GM12878 (cell line): ENCODE data around the gene STK35. TPM values are rescaled to one million over a fixed set of nuclear protein-coding genes. Genes with fewer than 3 reads are reported as not detected.

Experiments used
- ATAC-seq: fragments of 200-7000 bp; cut with Tn5 transposase; 3 replicates; pipeline ENCODE4 v1.9.1; 2020; ENCODE audit warnings: mild to moderate bottlenecking, moderate library complexity
- BruUV-seq: library from RNA; stranded (reverse); fragments of 400-500 nt; replicated peaks from 2 replicates; lab custom pipeline; 2021; lab: Mats Ljungman, UMichigan
- CTCF ChIA-PET: fragments of 300-600 bp; sonication (Branson Sonifier 250); formaldehyde crosslinking; extraction: SDS; loops from one replicate; lab custom pipeline; 2021; ENCODE audit warnings: inconsistent platforms; lab: Yijun Ruan, JAX
- POLR2A ChIA-PET: fragments of 350-600 bp; formaldehyde crosslinking; extraction: SDS; loops from one replicate; lab custom pipeline; 2021; ENCODE audit warnings: inconsistent platforms; lab: Charles Lee
- RAD21 ChIA-PET: fragments of 300-600 bp; sonication (Branson Sonifier 250); formaldehyde crosslinking; loops from one replicate; lab custom pipeline; 2023; ENCODE audit warnings: antibody characterized with exemption; ENCODE audit not compliant: unreplicated experiment; lab: Charles Lee
- SMC1A ChIA-PET: fragments of 300-600 bp; sonication (Branson Sonifier 250); formaldehyde crosslinking; loops from one replicate; lab custom pipeline; 2023; ENCODE audit not compliant: unreplicated experiment, uncharacterized antibody; lab: Charles Lee
- DNase-seq: peaks from one replicate; pipeline ENCODE4 v3.0.0-alpha.2; 2011; ENCODE audit warnings: low read depth, low spot score
- FAIRE-seq: peaks from 3 replicates; lab custom pipeline; 2011; peaks lifted over from hg19 to GRCh38; lab: Jason Lieb, UNC
- H2AFZ ChIP-seq: 2 replicates; pipeline ENCODE4 v1.6.0; 2011; ENCODE audit warnings: low read depth, low read length, control low read depth; ENCODE audit not compliant: control insufficient read depth
- H3K27ac ChIP-seq: 2 replicates; pipeline ENCODE4 v1.5.1; 2011; ENCODE audit warnings: control low read depth; ENCODE audit not compliant: control insufficient read depth, insufficient read depth
- H3K27me3 ChIP-seq, 2 experiments: replicated peaks in 1 of 2; 2 replicates each; pipeline versions ENCODE4 v1.6.0 to v1.6.1; 2011; ENCODE audit warnings: low read length in 1 of 2; ENCODE audit not compliant: control insufficient read depth in 2 of 2, insufficient read depth in 2 of 2
- H3K36me3 ChIP-seq, 2 experiments: 2 replicates each; pipeline ENCODE4 v1.5.1; 2011; ENCODE audit warnings: low read length in 1 of 2; ENCODE audit not compliant: control insufficient read depth in 2 of 2, insufficient read depth in 2 of 2
- H3K4me1 ChIP-seq: 2 replicates; pipeline ENCODE4 v1.6.1; 2011; ENCODE audit warnings: mild to moderate bottlenecking, low read length, moderate library complexity, mixed read lengths; ENCODE audit not compliant: control insufficient read depth, insufficient read depth
- H3K4me2 ChIP-seq: 2 replicates; pipeline ENCODE4 v1.6.0; 2011; ENCODE audit warnings: control low read depth; ENCODE audit not compliant: control insufficient read depth, insufficient read depth
- H3K4me3 ChIP-seq: fragments of 200-600 bp; sonication (generic); 2 replicates; pipeline ENCODE4 v1.5.1; 2016
- H3K79me2 ChIP-seq: 2 replicates; pipeline ENCODE4 v1.6.0; 2011; ENCODE audit warnings: low read length; ENCODE audit not compliant: control insufficient read depth, insufficient read depth
- H3K9ac ChIP-seq: 2 replicates; pipeline ENCODE4 v1.8.0; 2011; ENCODE audit warnings: low read length, control low read depth, mixed read lengths; ENCODE audit not compliant: control insufficient read depth, insufficient read depth
- H3K9me3 ChIP-seq: replicated peaks from 3 replicates; pipeline ENCODE4 v1.5.1; 2011; ENCODE audit warnings: mild to moderate bottlenecking, low read length; ENCODE audit not compliant: control insufficient read depth, insufficient read depth
- H4K20me1 ChIP-seq: 2 replicates; pipeline ENCODE4 v1.6.0; 2011; ENCODE audit not compliant: control insufficient read depth, insufficient read depth
- ATF3 ChIP-seq: IDR thresholded peaks from 2 replicates; pipeline ENCODE4 v1.6.1; 2011; ENCODE audit warnings: low read depth, mild to moderate bottlenecking, low read length, moderate library complexity, borderline replicate concordance; ENCODE audit errors: extremely low read depth
- ATF7 ChIP-seq: fragments of 450-650 bp; IDR thresholded peaks from 2 replicates; pipeline ENCODE4 v1.6.1; 2016; ENCODE audit warnings: low read depth, mild to moderate bottlenecking
- CBX3 ChIP-seq: fragments of 200-600 bp; sonication (generic); IDR thresholded peaks from 2 replicates; pipeline ENCODE4 v1.6.1; 2016; ENCODE audit warnings: low read depth, borderline replicate concordance
- CEBPZ ChIP-seq: fragments of 150-350 bp; IDR thresholded peaks from 2 replicates; pipeline ENCODE4 v1.6.1; 2016; ENCODE audit warnings: low read depth, low read length
- CHD2 ChIP-seq: IDR thresholded peaks from 2 replicates; pipeline ENCODE4 v1.6.1; 2011; ENCODE audit warnings: low read depth, low read length, improper control_type of control experiment, borderline replicate concordance
- CHD4 ChIP-seq: fragments of 200-600 bp; sonication (generic); IDR thresholded peaks from 2 replicates; pipeline ENCODE4 v1.6.1; 2016; ENCODE audit warnings: mild to moderate bottlenecking
- ETV6 ChIP-seq, 2 experiments: fragments of 450-650 bp in 1 of 2; IDR thresholded peaks in 1 of 2; conservative IDR thresholded peaks in 1 of 2; 2 replicates each; pipeline ENCODE4 v1.6.1; 2014; ENCODE audit warnings: antibody characterized with exemption in 1 of 2, borderline replicate concordance in 1 of 2, low read depth in 1 of 2, mild to moderate bottlenecking in 1 of 2, moderate library complexity in 1 of 2
- MTA3 ChIP-seq: IDR thresholded peaks from 2 replicates; pipeline ENCODE4 v1.6.1; 2012; ENCODE audit warnings: low read length, inconsistent platforms, borderline replicate concordance
- NRF1 ChIP-seq: conservative IDR thresholded peaks from 2 replicates; pipeline ENCODE4 v1.6.1; 2011; ENCODE audit warnings: mild to moderate bottlenecking, low read depth, low read length, improper control_type of control experiment
- PAX5 ChIP-seq: IDR thresholded peaks from 2 replicates; pipeline ENCODE4 v1.6.1; 2011; ENCODE audit warnings: low read depth, low read length, borderline replicate concordance
- RBBP5 ChIP-seq: fragments of 200-600 bp; sonication (generic); conservative IDR thresholded peaks from 2 replicates; pipeline ENCODE4 v1.6.1; 2016
- SMAD5 ChIP-seq: IDR thresholded peaks from 2 replicates; pipeline ENCODE4 v1.6.1; 2016; ENCODE audit warnings: antibody characterized with exemption, low read depth
- SREBF1 ChIP-seq: IDR thresholded peaks from 2 replicates; pipeline ENCODE4 v1.6.1; 2012; ENCODE audit warnings: mild to moderate bottlenecking, low read length
- ZNF384 ChIP-seq: IDR thresholded peaks from 2 replicates; pipeline ENCODE4 v1.6.1; 2012; ENCODE audit warnings: low read depth, mild to moderate bottlenecking, low read length, improper control_type of control experiment, borderline replicate concordance
- ZNF687 ChIP-seq: fragments of 450-650 bp; IDR thresholded peaks from 2 replicates; pipeline ENCODE4 v1.6.1; 2017; ENCODE audit warnings: mild to moderate bottlenecking, moderate library complexity
- WGBS: methylation state at CpG from one replicate; pipeline ENCODE4 v1.1.6; 2016; ENCODE audit warnings: low lambda C conversion rate; ENCODE audit not compliant: insufficient replicate concordance, insufficient coverage; ENCODE audit errors: missing lambda C conversion rate; 5-methylcytosine and 5-hydroxymethylcytosine counted together
- in situ Hi-C: fragments of 300-500 bp; cut with MboI; formaldehyde crosslinking; loops from 9 replicates; pipeline ENCODE4 v1.14.3; 2018; ENCODE audit warnings: mixed read lengths
- intact Hi-C: fragments of 100-400 bp; cut with micrococcal nuclease; formaldehyde crosslinking; loops from one replicate; pipeline ENCODE4 v1.14.2; 2022; ENCODE audit not compliant: unreplicated experiment
- polyA plus RNA-seq, 11 experiments: library from polyadenylated mRNA; depleted of rRNA in 4 of 11; unstranded in 6 of 11; stranded (reverse) in 5 of 11; fragments of >200 nt; fragmentation: Nextera tagmentation in 4 of 11; fragmentation: Illumina TruSeq in 1 of 11; extraction: Ambion mirVana in 4 of 11; extraction: Trizol in 1 of 11; gene quantifications; 1 replicate in 1 of 11; 2 replicates in 10 of 11; pipeline versions ENCODE4 v1.2.1 to v1.2.3, GENCODE V29; 2011 to 2016; ENCODE audit warnings: inconsistent platforms in 2 of 11, missing spikeins in 2 of 11, low read depth in 1 of 11
- total RNA-seq, 4 experiments: library from RNA; depleted of rRNA in 3 of 4; stranded (reverse); fragments of >200 nt in 3 of 4; fragmentation: Illumina TruSeq in 1 of 4; extraction: Trizol in 1 of 4; gene quantifications; 2 replicates each; pipeline versions ENCODE4 v1.2.1 to v1.2.3, GENCODE V29; 2013 to 2021

Gene STK35
- total and polyA plus RNA-seq, 10 of the 15 experiments (the other 5 are each of a cell fraction or from before 2014, with no cell fraction given) = 2.9 to 19.4 (median 9.6) TPM

GRCh38 chr20:2138396-2138795 is 36.8 kb downstream of the STK35 start:
- SMC1A ChIA-PET = no interaction called here
- H3K9ac ChIP-seq = no peak overlapping the region
- RAD21 ChIA-PET = no interaction called here
- no peak overlapping the region for H3K4me3 ChIP-seq
- H3K27ac ChIP-seq = no peak overlapping the region
- H3K79me2 ChIP-seq = peaks cover 2% of the 10 kb centered on the region; the same call in 1 of the 2 replicates
- H2AFZ ChIP-seq = no peak overlapping the region
- POLR2A ChIA-PET = no interaction called here
- DNase-seq (no peak), FAIRE-seq (no peak), ATAC-seq (no peak)
- no peaks in the 10 kb centered on the region; the same call in 1 of the 2 replicates for H3K4me1 ChIP-seq
- H3K9me3 ChIP-seq = no peaks in the 10 kb centered on the region
- no peak for TF ChIP-seq ZNF687
- no peak for TF ChIP-seq PAX5
- no peak for TF ChIP-seq CHD4
- no peak for TF ChIP-seq ATF7
- no peak for TF ChIP-seq CHD2
- TF ChIP-seq RBBP5 = no peak
- no peak for TF ChIP-seq NRF1
- no peak for TF ChIP-seq SREBF1
- TF ChIP-seq ATF3 = no peak
- TF ChIP-seq ETV6 (conservative IDR thresholded peaks at IDR 0.05 in 1 of 2, IDR thresholded peaks at IDR 0.05 in 1 of 2; ENCODE audit: borderline replicate concordance in 1 of 2, low read depth in 1 of 2) = no peak
- TF ChIP-seq ZNF384 = no peak
- TF ChIP-seq SMAD5 = no peak
- TF ChIP-seq CBX3 = no peak
- TF ChIP-seq MTA3 = no peak
- TF ChIP-seq CEBPZ = no peak
- H3K36me3 ChIP-seq = peaks cover 2 to 3% of the 10 kb centered on the region in 2 experiments; a peak in 3 of 4 replicates
- H3K4me2 ChIP-seq = no peak overlapping the region
- BruUV-seq = no TSS peak
- CTCF ChIA-PET = no interaction called here
- peaks cover 4% of the 10 kb centered on the region; the same call in 1 of the 2 replicates for H4K20me1 ChIP-seq
- no peaks in the 10 kb centered on the region for H3K27me3 ChIP-seq
- intact Hi-C loops (no loop called here), in situ Hi-C loops (no loop called here)
- 100% methylated on average over 2 of the region's 2 CpGs for WGBS
